ENCODE data around the gene ANKRD37.

GRCh38 chr4:185416955-185417354 lies 20.3 kb downstream of the ANKRD37 start:
- no peak for TF ChIP-seq POLR2A (IDR thresholded peaks at IDR 0.05)
- no peak for TF ChIP-seq CTCF (IDR thresholded peaks at IDR 0.05)

Data from upper lobe of left lung (tissue), 4 donors.